Caco-2 (cell line): ENCODE results near the gene SEPTIN7. TPM values are rescaled to one million over a fixed set of nuclear protein-coding genes. Genes with fewer than 3 reads are reported as not detected.

ENCODE experiments used
- BruUV-seq: library from RNA; stranded (reverse); fragments of 400-500 nt; replicated peaks from 2 replicates; lab custom pipeline; 2021; lab: Mats Ljungman, UMichigan
- CTCF ChIA-PET: fragments of 300-600 bp; sonication (Branson Sonifier 250); formaldehyde crosslinking; loops from one replicate; lab custom pipeline; 2022; ENCODE audit warnings: antibody characterized with exemption; lab: Charles Lee
- POLR2A ChIA-PET: fragments of 300-600 bp; sonication (Branson Sonifier 250); formaldehyde crosslinking; loops from one replicate; lab custom pipeline; 2022; ENCODE audit warnings: antibody characterized with exemption; lab: Charles Lee
- DNase-seq, 2 experiments: peaks; one replicate each; pipeline versions ENCODE4 v3.0.0 to v3.0.0-alpha.2; 2020 to 2022
- H3K27me3 ChIP-seq: replicated peaks from 2 replicates; pipeline ENCODE4 v1.6.0; 2011; ENCODE audit warnings: low read length; ENCODE audit not compliant: control insufficient read depth, insufficient read depth
- H3K36me3 ChIP-seq: 2 replicates; pipeline ENCODE4 v1.5.1; 2011; ENCODE audit warnings: low read length; ENCODE audit not compliant: control insufficient read depth, insufficient read depth
- H3K4me1 ChIP-seq: fragments of 250-450 bp; sonication (Bioruptor Pico); 2 replicates; pipeline ENCODE4 v1.5.1; 2020; ENCODE audit warnings: mild to moderate bottlenecking
- H3K4me3 ChIP-seq: 2 replicates; pipeline ENCODE4 v1.5.1; 2011; ENCODE audit warnings: low read depth, mild to moderate bottlenecking, control low read depth, low read length
- H3K9me3 ChIP-seq: fragments of 250-450 bp; sonication (Bioruptor Pico); 2 replicates; pipeline ENCODE4 v1.5.1; 2020; ENCODE audit warnings: mild to moderate bottlenecking, moderate library complexity
- H3K27ac Mint-ChIP-seq: one replicate; pipeline ENCODE4 v1.8.0; 2022; ENCODE audit warnings: mixed read lengths; ENCODE audit not compliant: unreplicated experiment
- H3K27me3 Mint-ChIP-seq: one replicate; pipeline ENCODE4 v1.8.0; 2022; ENCODE audit warnings: mixed read lengths; ENCODE audit not compliant: insufficient read depth, unreplicated experiment
- H3K36me3 Mint-ChIP-seq: one replicate; pipeline ENCODE4 v1.8.0; 2022; ENCODE audit warnings: mild to moderate bottlenecking, mixed read lengths; ENCODE audit not compliant: insufficient read depth, unreplicated experiment
- H3K4me1 Mint-ChIP-seq: one replicate; pipeline ENCODE4 v1.8.0; 2022; ENCODE audit warnings: low read depth, mixed read lengths; ENCODE audit not compliant: unreplicated experiment
- H3K4me3 Mint-ChIP-seq: one replicate; pipeline ENCODE4 v1.8.0; 2022; ENCODE audit warnings: mild to moderate bottlenecking, moderate library complexity, mixed read lengths; ENCODE audit not compliant: unreplicated experiment
- H3K9me3 Mint-ChIP-seq: one replicate; pipeline ENCODE4 v1.8.0; 2022; ENCODE audit warnings: mixed read lengths; ENCODE audit not compliant: unreplicated experiment
- intact Hi-C: fragments of 100-400 bp; cut with micrococcal nuclease; formaldehyde crosslinking; loops from one replicate; pipeline ENCODE4 v1.10.0; 2022; ENCODE audit not compliant: unreplicated experiment
- total RNA-seq: library from RNA; stranded (reverse); gene quantifications from 2 replicates; pipeline ENCODE4 v1.2.3, GENCODE V29; 2022
- TF ChIP-seq, protein P1 (sequence below), 2 experiments: fragments of 200-600 bp in 1 of 2; IDR thresholded peaks; 1 replicate in 1 of 2; 2 replicates in 1 of 2; pipeline versions ENCODE4 v1.5.1 to v1.8.0; 2011 to 2022; ENCODE audit warnings: antibody characterized with exemption in 1 of 2, control low read depth in 1 of 2, inconsistent platforms in 1 of 2, low read depth in 1 of 2, low read length in 1 of 2, mild to moderate bottlenecking in 1 of 2, moderate library complexity in 1 of 2; ENCODE audit not compliant: insufficient read depth in 1 of 2, severe bottlenecking in 1 of 2, unreplicated experiment in 1 of 2

The SEPTIN7 gene
- total RNA-seq, 1 experiment from 2014 or later, result 224 TPM

DNA sequence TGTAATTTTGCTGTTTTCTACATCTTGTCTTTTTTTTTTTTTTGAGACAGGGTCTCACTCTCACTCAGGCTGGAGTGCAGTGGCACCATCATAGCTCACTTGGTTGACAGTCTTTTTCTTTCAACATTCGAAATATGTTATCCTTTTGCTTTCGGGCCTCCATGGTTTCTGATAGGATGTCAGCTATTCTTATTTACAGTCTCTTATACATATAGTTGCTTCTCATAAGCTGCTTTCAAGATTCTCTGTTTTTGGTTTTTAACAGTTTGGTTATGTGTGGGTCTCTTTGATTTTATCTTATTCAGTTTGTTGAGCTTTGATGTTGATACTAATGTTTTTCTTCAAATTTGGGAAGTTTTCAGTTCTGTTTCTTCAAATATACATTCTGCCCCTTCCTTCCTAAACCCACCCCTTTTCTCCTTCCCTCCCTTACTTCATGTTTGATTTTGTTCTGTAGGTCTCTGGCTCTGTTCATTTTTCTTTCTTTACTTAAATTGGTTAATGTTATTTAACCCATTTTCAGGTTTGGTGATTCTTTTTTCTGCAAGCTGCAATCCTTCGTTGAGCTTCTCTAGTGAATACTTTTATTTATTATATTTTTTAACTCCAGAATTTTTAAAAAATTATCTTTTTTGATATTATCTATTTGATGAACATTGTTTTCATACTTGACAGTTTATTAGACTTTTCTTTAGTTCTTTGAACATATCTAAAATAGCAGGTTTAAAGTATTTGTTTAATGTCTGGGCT lies 19.3 kb downstream of the SEPTIN7 start:
- TF ChIP-seq, protein P1, sequence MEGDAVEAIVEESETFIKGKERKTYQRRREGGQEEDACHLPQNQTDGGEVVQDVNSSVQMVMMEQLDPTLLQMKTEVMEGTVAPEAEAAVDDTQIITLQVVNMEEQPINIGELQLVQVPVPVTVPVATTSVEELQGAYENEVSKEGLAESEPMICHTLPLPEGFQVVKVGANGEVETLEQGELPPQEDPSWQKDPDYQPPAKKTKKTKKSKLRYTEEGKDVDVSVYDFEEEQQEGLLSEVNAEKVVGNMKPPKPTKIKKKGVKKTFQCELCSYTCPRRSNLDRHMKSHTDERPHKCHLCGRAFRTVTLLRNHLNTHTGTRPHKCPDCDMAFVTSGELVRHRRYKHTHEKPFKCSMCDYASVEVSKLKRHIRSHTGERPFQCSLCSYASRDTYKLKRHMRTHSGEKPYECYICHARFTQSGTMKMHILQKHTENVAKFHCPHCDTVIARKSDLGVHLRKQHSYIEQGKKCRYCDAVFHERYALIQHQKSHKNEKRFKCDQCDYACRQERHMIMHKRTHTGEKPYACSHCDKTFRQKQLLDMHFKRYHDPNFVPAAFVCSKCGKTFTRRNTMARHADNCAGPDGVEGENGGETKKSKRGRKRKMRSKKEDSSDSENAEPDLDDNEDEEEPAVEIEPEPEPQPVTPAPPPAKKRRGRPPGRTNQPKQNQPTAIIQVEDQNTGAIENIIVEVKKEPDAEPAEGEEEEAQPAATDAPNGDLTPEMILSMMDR (IDR thresholded peaks at IDR 0.05; ENCODE audit: insufficient read depth in 1 of 2, low read depth in 1 of 2, low read length in 1 of 2, severe bottlenecking in 1 of 2, unreplicated experiment in 1 of 2), result no peak
- H3K4me3 Mint-ChIP-seq, result no peak overlapping the region
- Histone ChIP-seq H3K27me3 (no peaks in the 10 kb centered on the region), H3K9me3 (peaks cover 24% of the 10 kb centered on the region), H3K4me3 (no peak overlapping the region), H3K36me3 (no peaks in the 10 kb centered on the region), H3K4me1 (peaks cover 20% of the 10 kb centered on the region)
- H3K27ac Mint-ChIP-seq, result no peak overlapping the region
- intact Hi-C loops, result no loop called here
- ChIA-PET CTCF (no interaction called here), POLR2A (no interaction called here)
- peaks cover 28% of the 10 kb centered on the region for H3K9me3 Mint-ChIP-seq
- no peak for DNase-seq
- BruUV-seq, result no TSS peak
- peaks cover 46% of the 10 kb centered on the region for H3K4me1 Mint-ChIP-seq
- H3K36me3 Mint-ChIP-seq, result peaks cover 14% of the 10 kb centered on the region
- no peaks in the 10 kb centered on the region for H3K27me3 Mint-ChIP-seq

DNA sequence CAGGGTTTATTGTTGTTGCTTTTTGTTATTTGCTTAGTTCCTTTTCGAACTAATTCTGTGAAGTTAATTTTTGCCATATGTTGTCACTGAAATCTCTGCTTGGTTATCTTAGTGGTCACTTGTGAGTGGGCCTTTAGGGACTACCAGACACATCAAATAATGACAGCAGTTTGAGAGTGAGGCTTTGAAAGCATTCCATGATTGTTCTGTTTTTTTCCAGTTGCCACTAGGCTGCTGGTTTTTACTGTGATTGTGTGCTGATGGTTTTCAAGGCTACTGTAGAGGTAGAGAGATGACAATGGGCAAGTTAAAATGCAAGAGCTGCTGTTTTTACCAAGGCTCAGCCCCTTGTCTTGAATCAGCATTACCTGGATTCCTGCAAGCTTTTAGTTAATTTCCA lies 20.0 kb downstream of the SEPTIN7 start:
- Mint-ChIP-seq H3K27me3 (no peaks in the 10 kb centered on the region), H3K27ac (no peak overlapping the region), H3K36me3 (peaks cover 12% of the 10 kb centered on the region), H3K4me3 (no peak overlapping the region), H3K9me3 (peaks cover 28% of the 10 kb centered on the region), H3K4me1 (peaks cover 39% of the 10 kb centered on the region)
- H3K4me3 ChIP-seq, result no peak overlapping the region
- POLR2A ChIA-PET, result no interaction called here
- no peaks in the 10 kb centered on the region for H3K27me3 ChIP-seq
- TF ChIP-seq, protein P1 (IDR thresholded peaks at IDR 0.05; ENCODE audit: insufficient read depth in 1 of 2, low read depth in 1 of 2, low read length in 1 of 2, severe bottlenecking in 1 of 2, unreplicated experiment in 1 of 2), result no peak
- CTCF ChIA-PET, result no interaction called here
- intact Hi-C loops, result no loop called here
- H3K9me3 ChIP-seq, result peaks cover 24% of the 10 kb centered on the region
- no TSS peak for BruUV-seq
- DNase-seq, result no peak
- no peaks in the 10 kb centered on the region for H3K36me3 ChIP-seq
- peaks cover 16% of the 10 kb centered on the region for H3K4me1 ChIP-seq

DNA sequence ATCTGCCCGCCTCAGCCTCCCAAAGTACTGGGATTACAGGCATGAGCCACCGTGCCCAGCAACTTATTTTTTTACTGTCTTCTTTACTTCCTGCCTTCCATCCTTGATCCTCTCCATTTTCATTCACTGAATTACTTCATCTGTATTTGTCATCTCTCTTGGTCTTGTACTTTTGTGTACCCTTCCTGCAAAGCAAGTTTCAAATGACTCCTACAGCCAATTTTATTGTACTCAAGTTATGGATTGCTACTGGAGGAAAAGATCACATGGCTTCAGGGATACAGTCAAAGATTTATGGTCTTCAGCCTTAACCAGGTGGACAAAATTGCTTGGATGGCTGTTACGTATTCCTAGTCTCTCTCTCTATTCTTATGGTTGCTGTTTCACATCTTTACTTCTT lies 22.6 kb downstream of the SEPTIN7 start:
- TF ChIP-seq, protein P1 (IDR thresholded peaks at IDR 0.05; ENCODE audit: insufficient read depth in 1 of 2, low read depth in 1 of 2, low read length in 1 of 2, severe bottlenecking in 1 of 2, unreplicated experiment in 1 of 2), result no peak
- peaks cover 18% of the 10 kb centered on the region for H3K36me3 Mint-ChIP-seq
- Histone ChIP-seq H3K4me3 (no peak overlapping the region), H3K27me3 (no peaks in the 10 kb centered on the region), H3K36me3 (no peaks in the 10 kb centered on the region), H3K4me1 (no peaks in the 10 kb centered on the region), H3K9me3 (peaks cover 24% of the 10 kb centered on the region)
- CTCF ChIA-PET, result no interaction called here
- intact Hi-C loops, result no loop called here
- H3K4me3 Mint-ChIP-seq, result no peak overlapping the region
- no peak overlapping the region for H3K27ac Mint-ChIP-seq
- DNase-seq, result no peak
- BruUV-seq, result no TSS peak
- H3K9me3 Mint-ChIP-seq, result peaks cover 23% of the 10 kb centered on the region
- POLR2A ChIA-PET, result no interaction called here
- peaks cover 18% of the 10 kb centered on the region for H3K4me1 Mint-ChIP-seq
- H3K27me3 Mint-ChIP-seq, result no peaks in the 10 kb centered on the region
